ENCODE results near the gene FASTKD3.

DNA sequence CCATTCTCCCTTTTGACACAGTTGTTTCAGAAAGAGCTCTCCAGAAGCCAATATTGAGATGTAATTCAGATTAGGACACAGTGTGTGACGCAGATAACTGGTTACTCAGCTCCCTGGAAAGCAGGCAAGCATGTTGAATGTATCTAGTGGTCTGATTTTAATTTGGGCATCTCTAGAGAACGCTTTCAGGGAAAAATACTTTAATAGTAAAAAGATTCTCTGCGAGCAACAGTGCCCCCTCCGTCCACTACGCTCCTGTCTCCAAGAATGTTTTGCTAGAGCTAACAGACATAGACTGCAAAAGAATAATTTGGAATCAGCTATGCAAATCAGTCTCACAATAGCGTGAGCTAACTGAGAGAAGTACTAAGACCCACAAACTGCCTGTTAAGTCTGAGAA is 41.2 kb downstream of the FASTKD3 start:
- TF ChIP-seq, protein P1, sequence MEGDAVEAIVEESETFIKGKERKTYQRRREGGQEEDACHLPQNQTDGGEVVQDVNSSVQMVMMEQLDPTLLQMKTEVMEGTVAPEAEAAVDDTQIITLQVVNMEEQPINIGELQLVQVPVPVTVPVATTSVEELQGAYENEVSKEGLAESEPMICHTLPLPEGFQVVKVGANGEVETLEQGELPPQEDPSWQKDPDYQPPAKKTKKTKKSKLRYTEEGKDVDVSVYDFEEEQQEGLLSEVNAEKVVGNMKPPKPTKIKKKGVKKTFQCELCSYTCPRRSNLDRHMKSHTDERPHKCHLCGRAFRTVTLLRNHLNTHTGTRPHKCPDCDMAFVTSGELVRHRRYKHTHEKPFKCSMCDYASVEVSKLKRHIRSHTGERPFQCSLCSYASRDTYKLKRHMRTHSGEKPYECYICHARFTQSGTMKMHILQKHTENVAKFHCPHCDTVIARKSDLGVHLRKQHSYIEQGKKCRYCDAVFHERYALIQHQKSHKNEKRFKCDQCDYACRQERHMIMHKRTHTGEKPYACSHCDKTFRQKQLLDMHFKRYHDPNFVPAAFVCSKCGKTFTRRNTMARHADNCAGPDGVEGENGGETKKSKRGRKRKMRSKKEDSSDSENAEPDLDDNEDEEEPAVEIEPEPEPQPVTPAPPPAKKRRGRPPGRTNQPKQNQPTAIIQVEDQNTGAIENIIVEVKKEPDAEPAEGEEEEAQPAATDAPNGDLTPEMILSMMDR (IDR thresholded peaks at IDR 0.05) = no peak
- TF ChIP-seq POLR2A (IDR thresholded peaks at IDR 0.05) = no peak

All from adrenal gland (tissue), 5 donors.